ENCODE data around the gene SCGB2A2. TPM values are rescaled to one million over a fixed set of nuclear protein-coding genes. Genes with fewer than 3 reads are reported as not detected.
A peak's percentile ranks its signal among the peaks of the same experiment; 100 is the strongest.

The SCGB2A2 gene
- total RNA-seq, 6 experiments from 2014 or later = not detected

DNA sequence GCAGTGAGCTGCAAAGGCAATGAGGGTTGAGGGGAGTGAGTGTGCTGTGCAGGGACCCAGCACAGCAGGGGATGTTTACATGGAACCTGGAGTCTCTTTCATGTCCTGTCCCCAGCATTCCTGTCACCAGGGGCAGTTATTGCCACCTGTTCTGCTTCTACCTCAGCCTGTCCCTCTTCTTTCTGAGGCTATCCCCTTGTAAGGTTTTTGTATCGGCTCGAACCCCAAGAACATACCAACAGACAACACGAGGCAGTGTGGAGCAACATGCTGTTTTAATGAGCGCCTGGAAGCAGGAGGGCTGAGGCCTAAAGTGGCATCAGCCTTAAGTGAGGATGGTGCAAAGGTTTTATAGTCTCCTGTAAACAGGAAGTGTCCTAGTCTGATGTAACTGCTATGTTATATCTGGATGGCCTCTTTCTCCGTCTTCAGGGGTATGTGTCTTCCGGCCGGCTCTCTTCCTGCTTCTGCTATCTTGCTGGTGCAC, 3.9 kb downstream of the SCGB2A2 start:
- H3K4me3 ChIP-seq = no peak overlapping the region
- no peaks in the 10 kb centered on the region for H3K4me1 ChIP-seq
- no peaks in the 10 kb centered on the region for H3K27me3 ChIP-seq
- intact Hi-C loops (cut with DNase I) = no loop called here
- no peaks in the 10 kb centered on the region for H3K36me3 ChIP-seq
- no peak for ATAC-seq
- H3K9me3 ChIP-seq = no peaks in the 10 kb centered on the region
- DNase-seq = no peak
- WGBS (ENCODE audit: insufficient coverage, low coverage, low lambda C conversion rate, missing lambda C conversion rate) = 20% methylated on average over 1 of the region's 7 CpGs
- no peak for TF ChIP-seq POLR2A (IDR thresholded peaks at IDR 0.05)
- TF ChIP-seq, protein P1, sequence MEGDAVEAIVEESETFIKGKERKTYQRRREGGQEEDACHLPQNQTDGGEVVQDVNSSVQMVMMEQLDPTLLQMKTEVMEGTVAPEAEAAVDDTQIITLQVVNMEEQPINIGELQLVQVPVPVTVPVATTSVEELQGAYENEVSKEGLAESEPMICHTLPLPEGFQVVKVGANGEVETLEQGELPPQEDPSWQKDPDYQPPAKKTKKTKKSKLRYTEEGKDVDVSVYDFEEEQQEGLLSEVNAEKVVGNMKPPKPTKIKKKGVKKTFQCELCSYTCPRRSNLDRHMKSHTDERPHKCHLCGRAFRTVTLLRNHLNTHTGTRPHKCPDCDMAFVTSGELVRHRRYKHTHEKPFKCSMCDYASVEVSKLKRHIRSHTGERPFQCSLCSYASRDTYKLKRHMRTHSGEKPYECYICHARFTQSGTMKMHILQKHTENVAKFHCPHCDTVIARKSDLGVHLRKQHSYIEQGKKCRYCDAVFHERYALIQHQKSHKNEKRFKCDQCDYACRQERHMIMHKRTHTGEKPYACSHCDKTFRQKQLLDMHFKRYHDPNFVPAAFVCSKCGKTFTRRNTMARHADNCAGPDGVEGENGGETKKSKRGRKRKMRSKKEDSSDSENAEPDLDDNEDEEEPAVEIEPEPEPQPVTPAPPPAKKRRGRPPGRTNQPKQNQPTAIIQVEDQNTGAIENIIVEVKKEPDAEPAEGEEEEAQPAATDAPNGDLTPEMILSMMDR (IDR thresholded peaks at IDR 0.05) = no peak
- H3K27ac ChIP-seq = no peak overlapping the region

DNA sequence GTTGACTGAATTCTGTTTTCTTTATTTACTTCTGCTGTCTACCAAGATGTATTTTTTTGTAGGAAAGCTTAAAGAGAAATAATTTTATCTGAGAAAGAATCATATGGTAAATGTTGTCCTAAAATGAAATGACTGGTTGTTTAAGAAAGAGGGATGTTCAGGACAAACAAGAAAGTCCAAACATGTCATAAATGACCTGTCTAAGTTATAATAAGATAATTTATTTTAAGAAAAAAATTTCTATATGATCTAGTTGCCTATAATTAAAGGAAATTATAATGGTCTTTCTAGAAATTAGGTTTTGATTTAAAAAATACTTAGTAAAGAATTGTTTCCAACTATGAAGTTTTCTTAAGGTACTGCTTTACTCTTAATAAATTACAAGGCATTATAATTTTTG, 10.5 kb downstream of the SCGB2A2 start:
- no peak overlapping the region for H3K27ac ChIP-seq
- H3K4me1 ChIP-seq = no peaks in the 10 kb centered on the region
- intact Hi-C loops (cut with DNase I) = no loop called here
- ATAC-seq (no peak), DNase-seq (no peak)
- no peak overlapping the region for H3K4me3 ChIP-seq
- H3K27me3 ChIP-seq = no peaks in the 10 kb centered on the region
- TF ChIP-seq POLR2A (IDR thresholded peaks at IDR 0.05) = no peak
- TF ChIP-seq, protein P1 (IDR thresholded peaks at IDR 0.05) = no peak
- no peaks in the 10 kb centered on the region for H3K36me3 ChIP-seq
- H3K9me3 ChIP-seq = no peaks in the 10 kb centered on the region

DNA sequence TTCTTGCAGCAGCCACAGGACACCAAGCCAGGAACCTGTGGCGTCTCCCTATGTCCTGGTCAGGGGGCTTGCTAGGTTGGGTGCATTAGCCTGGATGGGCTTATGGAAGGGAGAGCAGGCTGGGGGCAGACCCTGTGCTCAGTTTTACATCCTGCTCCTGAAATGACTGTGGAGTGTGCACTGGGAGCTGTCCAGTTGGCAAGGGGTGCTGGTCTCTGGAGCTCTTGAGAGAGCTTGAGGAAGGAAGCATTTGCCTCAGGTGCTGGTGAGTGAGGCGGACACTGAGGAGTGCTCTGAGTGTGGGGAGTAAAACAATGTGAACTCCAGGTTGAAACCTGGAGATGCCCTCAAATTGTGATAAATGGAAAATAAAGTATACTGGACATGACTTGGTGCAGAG, 25.5 kb downstream of the SCGB2A2 start:
- ATAC-seq = peak in 1 of 4 donors; percentile 16
- WGBS (ENCODE audit: insufficient coverage, low coverage, low lambda C conversion rate, missing lambda C conversion rate) = 47% methylated on average over 2 of the region's 2 CpGs
- Histone ChIP-seq H3K9me3 (no peaks in the 10 kb centered on the region), H3K4me1 (no peaks in the 10 kb centered on the region), H3K27me3 (no peaks in the 10 kb centered on the region), H3K27ac (no peak overlapping the region), H3K36me3 (no peaks in the 10 kb centered on the region), H3K4me3 (no peak overlapping the region)
- no peak for DNase-seq
- TF ChIP-seq, protein P1 (IDR thresholded peaks at IDR 0.05) = no peak
- no peak for TF ChIP-seq POLR2A (IDR thresholded peaks at IDR 0.05)
- intact Hi-C loops (cut with DNase I) = no loop called here

DNA sequence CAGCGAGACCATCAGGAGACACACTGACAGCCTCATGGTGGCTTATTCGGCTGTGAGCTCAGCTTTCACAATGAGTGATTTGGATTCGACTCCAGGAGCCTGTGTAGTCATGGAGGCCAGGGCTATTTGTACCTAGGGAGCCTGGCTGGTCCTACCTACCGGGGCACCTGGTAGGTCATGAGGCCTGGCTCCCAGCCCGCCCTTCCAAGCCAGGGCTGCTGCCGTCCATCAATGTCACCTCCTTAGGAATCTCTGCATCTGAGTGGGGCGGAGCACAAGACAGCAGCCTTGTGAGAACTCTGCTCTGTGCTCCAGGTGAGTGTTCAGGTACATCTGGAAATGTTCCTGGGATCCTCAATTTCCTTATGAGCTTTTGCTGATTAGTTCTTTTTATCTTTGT, 29.0 kb downstream of the SCGB2A2 start, which contains the start of gene SCGB1D4:
SCGB1D4 (minus strand) TSS at position 101 of the 400 bp plus-strand sequence; CDS start at position 36, 65 bp downstream.
- Histone ChIP-seq H3K27me3 (no peaks in the 10 kb centered on the region), H3K4me1 (no peaks in the 10 kb centered on the region), H3K36me3 (no peaks in the 10 kb centered on the region), H3K9me3 (no peaks in the 10 kb centered on the region), H3K27ac (no peak within 1 kb of the TSS), H3K4me3 (no peak within 1 kb of the TSS)
- 19% methylated on average over 3 of the region's 7 CpGs for WGBS (ENCODE audit: insufficient coverage, low coverage, low lambda C conversion rate, missing lambda C conversion rate)
- DNase-seq (no peak), ATAC-seq (no peak)
- intact Hi-C loops (cut with DNase I) = no loop called here
- TF ChIP-seq POLR2A (IDR thresholded peaks at IDR 0.05) = no peak
- TF ChIP-seq, protein P1 (IDR thresholded peaks at IDR 0.05) = no peak

DNA sequence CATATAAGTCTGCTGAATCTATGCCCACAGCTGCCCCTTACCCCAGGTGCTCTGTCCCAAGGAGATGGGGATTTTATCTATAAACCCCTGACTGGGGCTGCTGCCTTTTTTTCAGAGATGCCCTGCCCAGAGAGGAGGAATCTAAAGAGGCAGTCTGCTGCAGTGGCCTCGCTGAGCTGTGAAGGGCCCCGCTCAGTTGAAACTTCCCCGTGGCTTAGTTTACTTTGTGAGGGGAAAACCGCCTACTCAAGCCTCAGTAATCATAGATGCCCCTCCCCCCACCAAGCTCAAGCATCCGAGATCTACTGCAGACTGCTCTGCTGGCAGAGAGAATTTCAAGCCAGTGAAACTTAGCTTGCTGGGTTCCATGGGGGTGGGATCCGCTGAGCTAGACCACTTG, 36.3 kb downstream of the SCGB2A2 start:
- ATAC-seq (no peak), DNase-seq (no peak)
- no peaks in the 10 kb centered on the region for H3K36me3 ChIP-seq
- intact Hi-C loops (cut with DNase I) = no loop called here
- TF ChIP-seq, protein P1 (IDR thresholded peaks at IDR 0.05) = no peak
- no peak for TF ChIP-seq POLR2A (IDR thresholded peaks at IDR 0.05)
- 29% methylated on average over 5 of the region's 6 CpGs for WGBS (ENCODE audit: insufficient coverage, low coverage, low lambda C conversion rate, missing lambda C conversion rate)
- H3K4me3 ChIP-seq = no peak overlapping the region
- H3K4me1 ChIP-seq = no peaks in the 10 kb centered on the region
- no peaks in the 10 kb centered on the region for H3K27me3 ChIP-seq
- H3K9me3 ChIP-seq = no peaks in the 10 kb centered on the region
- no peak overlapping the region for H3K27ac ChIP-seq

Data from right lobe of liver (tissue), 6 donors.